GM18505 (cell line): Measurements from ENCODE around the gene ALCAM.
A peak's percentile ranks its signal among the peaks of the same experiment; 100 is the strongest.

Experiments used
- ATAC-seq: cut with Tn5 transposase; IDR thresholded peaks from one replicate; pipeline ENCODE4 v1.9.1; 2021; ENCODE audit not compliant: unreplicated experiment
- POLR2A ChIP-seq: IDR thresholded peaks from 4 replicates; pipeline ENCODE4 v1.6.1; 2011; ENCODE audit warnings: borderline replicate concordance; ENCODE audit not compliant: insufficient read depth, insufficient read length; ENCODE audit errors: extremely low read depth

Gene ALCAM

DNA sequence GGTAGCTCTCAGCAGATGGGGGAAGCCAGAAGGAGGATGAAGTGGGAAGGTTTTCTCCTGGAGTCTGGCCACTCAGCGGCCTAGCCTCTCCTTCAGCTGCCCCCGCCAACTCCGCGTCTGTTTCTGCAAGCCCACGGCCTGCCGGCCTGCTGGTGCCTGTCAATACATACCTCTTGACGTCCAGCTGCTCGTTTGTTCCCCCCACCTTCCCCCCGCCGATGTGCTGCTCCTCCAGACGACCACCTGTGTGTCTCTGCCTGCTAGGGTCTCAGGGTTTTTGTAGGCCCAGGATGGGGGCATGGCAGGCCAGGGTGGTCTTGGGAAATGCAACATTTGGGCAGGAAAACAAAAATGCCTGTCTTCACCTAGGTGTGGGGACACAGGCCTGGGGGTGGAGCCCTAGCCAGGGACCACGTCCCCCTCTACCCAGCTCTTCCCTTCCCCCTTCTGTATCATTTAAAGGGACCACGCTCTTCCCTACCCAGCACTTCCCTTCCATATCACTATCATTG, 137.8 kb downstream of the ALCAM start:
- no peak for TF ChIP-seq POLR2A
- no peak for ATAC-seq

DNA sequence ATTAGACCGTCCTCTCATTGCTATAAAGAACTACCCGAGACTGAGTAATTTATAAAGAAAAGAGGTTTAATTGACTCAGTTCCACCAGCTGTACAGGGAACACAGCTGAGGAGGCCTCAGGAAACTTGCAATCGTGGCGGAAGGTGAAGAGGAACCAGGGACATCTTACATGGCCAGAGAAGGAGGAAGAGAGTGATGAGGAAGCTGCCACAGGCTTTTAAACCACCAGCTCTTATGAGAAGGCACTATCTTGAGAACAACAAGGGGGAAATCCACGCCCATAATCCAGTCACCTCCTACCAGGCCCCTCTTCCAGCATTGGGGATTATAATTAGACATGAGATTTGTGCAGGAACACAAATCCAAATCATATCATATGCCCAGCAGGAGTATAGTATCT, 138.5 kb downstream of the ALCAM start:
- TF ChIP-seq POLR2A, result no peak
- ATAC-seq, result no peak

DNA sequence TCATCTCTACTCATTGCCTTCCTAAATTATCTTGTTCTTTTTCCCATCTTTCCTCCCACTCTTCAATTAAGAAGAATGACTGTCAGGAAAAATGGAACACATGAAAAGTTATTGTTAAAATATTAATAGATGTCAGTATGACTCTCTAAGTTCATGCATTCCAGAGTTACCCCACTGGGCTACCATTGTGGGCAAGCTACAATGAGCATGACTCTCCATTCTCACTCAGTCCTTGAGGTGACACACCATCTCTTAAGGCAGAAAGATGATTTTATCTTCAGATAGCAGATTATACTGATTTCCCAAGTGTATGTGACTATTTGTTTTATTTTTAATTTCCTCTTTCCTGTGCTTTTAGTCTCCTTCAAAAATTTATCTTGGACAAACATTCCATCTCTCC, 144.3 kb downstream of the ALCAM start:
- no peak for ATAC-seq
- TF ChIP-seq POLR2A, result no peak

DNA sequence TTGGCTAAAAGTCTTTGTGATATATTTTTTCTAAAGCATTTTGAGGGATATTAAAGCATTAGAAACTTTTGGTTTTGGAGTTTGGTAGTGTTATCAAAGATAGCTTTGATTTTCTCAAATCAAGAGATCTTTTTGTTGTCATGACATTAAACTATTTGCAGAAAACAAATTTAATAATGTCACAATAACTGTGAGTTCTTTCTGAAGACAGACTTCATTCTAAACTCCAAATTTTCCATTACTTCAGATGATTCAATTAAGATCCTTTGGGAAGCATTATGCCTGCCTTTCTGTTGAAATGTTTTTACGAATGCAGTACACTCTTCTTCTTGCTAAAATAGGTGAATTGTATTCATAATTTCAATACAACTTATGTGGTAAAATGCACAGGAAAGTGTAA, 145.4 kb downstream of the ALCAM start:
- ATAC-seq, result no peak
- TF ChIP-seq POLR2A, result no peak

DNA sequence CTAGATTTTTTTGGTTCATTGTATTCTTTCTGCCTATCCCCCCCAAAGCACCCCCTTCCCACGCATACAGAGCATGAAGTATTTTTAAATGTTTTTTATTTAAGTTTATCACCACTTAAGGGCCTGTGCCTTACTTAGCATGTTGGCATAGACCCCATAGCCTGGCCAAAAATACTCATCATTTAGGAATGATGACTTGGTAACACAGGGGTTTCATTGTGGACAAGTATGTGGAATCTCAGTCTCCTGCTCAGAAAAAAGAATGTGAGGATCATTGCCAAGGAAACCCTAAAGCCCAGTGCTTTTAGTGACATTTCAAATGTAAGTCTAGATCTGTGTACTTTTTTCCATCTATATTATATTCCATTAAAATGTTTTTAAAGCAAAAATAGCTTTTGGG, 146.3 kb downstream of the ALCAM start:
- TF ChIP-seq POLR2A, result no peak

DNA sequence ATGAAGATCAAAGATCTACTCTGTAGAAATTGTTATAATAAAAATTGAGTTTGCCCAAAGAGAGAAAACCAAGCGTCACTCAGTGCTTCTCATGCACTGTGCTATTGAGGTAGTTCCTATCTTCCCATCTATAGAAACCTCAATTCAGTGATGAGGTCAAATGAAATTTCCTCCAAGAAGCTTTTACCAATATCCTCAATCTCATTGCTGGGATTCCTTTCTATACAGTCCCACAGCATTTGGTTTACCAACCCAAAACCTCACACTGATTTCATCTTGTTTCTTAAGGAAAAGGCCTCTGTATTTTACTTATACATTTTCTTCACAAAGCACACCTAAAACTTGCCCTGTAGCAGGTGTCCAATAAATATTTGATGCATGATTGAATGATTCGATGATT, 147.2 kb downstream of the ALCAM start:
- TF ChIP-seq POLR2A, result no peak
- ATAC-seq, result no peak

More for the DNA sequence above, 146.3 kb downstream of the ALCAM start:
- no peak for ATAC-seq

DNA sequence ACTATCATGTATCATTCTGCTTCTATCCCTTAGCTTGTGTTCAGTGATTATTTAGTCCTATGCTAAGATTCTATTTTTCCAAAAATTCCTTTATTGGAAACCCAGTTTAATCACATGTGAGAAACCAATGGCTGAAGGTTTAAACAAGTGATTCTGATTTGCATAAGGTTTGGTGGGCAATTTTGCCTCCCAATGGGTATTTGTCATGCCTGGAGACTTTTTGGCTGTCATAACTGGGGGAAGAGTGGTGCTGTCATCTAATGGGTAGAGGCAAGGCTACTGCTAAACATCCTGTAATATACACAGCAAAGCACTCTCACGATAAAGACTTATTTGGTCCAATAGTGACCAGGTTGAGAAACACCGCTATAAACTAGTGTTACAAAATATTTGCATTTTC, 148.7 kb downstream of the ALCAM start:
- no peak for TF ChIP-seq POLR2A
- ATAC-seq, result no peak

DNA sequence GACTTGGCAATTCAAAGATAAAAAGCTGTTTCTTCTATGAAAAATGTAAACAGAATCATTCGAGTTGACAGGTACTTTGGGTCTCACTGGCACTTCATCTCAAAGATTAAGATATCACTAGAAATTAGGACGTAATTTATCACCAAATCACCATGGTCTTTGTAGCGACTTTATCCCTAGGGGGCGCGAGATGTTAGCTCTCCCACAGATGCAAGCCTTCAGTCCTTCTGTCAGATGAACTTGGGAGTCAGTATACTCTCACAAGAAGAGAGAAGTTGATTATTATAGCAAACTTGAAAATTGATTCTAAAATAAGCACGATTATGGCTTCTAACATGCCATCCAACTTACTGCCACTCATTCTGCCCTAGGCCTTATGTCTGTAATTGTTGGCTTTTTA, 150.3 kb downstream of the ALCAM start:
- ATAC-seq, result no peak
- no peak for TF ChIP-seq POLR2A

DNA sequence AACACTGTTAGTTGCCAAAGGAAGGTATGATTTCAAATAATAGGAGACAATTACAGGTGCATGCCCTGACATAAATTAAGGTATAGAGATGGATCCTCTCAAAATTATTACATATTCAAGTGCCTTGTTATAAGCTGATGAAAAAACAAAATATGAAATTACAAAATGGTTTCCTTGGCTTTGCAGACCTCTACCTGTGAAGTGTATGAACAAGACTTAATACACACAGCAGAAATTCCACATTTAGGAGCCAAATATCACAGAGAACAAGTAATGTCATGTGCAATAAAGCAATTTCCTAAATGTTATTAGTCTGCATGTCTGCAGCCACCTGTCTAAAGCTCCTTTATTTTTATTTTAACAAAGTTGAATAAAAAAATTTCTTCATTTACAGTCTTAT, 151.5 kb downstream of the ALCAM start:
- TF ChIP-seq POLR2A, result no peak
- peak; percentile 29 for ATAC-seq

DNA sequence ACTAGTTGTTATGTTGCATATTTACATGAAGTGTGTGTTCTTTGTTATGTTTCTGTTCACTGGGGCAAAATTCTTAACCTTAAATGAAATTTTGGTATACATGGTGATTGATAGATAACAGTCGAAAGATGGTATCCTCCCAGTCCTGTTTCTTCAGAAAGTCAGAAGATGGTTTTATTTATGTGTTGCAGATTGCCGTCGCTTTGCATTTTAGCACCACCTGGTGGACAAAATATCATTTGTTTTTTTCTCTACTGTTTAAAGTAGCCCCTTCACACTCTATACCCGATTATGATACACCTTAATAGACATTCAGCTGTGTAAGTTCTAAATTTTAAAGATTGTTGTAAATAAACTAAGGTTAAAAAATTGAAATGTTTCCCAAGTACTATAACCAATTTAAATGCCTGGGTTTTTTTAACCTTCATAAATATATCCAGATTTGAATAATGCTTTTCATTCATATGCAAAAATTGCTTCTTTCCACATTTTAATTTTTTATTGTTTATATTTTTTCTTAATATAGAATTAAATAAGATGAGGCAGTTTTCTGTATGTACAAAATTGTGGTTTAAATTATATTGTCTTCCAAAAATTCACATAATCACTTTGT, 152.2 kb downstream of the ALCAM start:
- ATAC-seq, result peak; percentile 83
- TF ChIP-seq POLR2A, result no peak

DNA sequence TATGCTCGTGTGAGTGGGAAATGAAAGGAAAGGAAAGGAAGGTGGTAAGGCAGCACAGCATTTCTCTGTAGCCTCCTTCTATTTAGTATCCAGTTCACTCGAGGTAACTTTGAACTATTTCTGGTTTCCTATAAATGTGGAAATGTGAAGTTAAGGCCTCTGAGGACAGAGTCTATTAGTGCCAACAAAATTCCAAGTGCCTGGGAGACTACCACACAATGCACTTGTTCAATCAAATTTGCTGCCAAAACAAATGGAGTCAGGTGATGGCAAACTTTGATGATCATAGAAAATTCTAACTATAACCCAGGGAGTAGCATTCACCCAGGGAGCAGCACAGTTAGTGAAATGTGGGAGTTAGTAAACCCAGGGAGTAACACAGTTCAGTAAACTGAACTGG, 155.1 kb downstream of the ALCAM start:
- ATAC-seq, result no peak
- no peak for TF ChIP-seq POLR2A

DNA sequence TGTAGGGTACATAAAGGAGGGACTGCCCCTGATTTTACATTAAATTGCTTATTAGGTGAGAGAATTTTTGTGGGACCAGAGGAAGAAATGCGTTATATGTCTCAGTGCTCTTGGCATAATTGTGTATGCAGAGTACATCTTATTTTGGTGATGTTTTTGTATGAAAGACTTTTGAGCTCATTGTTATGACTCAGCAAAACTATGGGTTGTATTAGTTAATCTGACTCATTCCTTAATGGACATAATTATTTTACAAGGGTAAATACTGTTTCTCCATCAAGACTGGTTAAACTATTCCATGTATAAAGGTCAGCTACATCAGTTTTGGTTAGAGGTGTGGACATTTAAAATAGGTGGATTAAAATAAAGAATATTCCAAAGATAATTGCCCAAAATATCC, 156.8 kb downstream of the ALCAM start:
- no peak for ATAC-seq
- TF ChIP-seq POLR2A, result no peak

DNA sequence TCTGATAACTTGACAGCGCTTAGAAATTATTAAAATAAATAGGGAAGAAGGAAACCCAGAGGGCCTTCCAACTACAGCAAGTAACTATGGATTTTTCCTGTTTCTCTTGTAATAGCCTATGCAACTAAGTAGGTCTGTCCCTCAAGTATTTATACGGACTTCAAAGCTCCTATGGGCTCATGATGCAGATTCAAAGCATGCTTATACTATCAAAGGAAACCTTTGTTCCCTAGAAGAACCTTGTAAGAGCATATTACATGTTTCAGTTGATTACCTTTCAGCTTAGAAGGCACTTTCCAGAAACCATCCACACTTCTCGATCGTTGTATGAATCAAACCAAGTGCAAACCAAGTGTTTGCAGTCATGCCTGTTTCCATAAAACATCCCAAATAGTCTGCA, 158.8 kb downstream of the ALCAM start:
- no peak for TF ChIP-seq POLR2A
- no peak for ATAC-seq

DNA sequence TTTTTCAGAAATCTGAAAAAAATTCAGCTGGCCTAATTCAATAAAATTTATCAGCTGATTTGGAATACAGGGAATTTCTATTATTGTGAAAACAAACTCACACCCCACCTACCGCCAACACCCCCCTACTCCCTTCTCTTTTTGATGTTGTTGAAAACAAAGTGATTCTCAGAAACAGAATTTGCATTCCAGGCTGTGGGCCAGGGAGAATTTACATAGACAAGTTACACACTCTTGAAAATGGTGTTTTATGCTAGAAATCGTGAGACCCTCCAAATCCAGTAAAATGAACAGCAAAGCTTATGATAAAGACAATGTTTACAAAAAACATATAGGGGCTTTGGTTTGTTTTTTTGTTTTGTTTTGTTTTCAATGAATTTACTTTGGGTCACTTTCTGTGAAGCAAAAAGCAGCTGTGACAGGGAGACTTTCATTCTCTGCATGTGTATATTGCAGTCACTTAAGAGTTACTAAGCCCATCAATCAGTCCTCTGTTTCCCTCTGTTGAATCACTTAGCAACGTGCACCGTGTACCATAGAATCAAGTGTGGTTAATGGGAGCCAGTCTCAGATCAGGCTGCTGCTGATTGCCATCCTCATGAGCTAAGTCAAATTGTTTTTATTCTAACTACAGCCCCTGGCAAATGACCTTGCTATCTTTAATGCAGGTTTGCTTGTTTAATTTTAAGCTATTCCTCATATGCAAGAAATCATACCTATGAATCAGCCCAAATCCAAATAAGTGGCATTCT, 159.8 kb downstream of the ALCAM start:
- no peak for ATAC-seq
- TF ChIP-seq POLR2A, result no peak
